ENCODE data around the gene PRDM16.

- TF ChIP-seq CTCF (IDR thresholded peaks at IDR 0.05; ENCODE audit: low read length): no peak
- TF ChIP-seq EZH2 (IDR thresholded peaks at IDR 0.05; ENCODE audit: borderline replicate concordance, low read length): no peak
These were observed 5.8 kb downstream of the PRDM16 start for GRCh38 chr1:3074800-3075199.

All from OCI-LY1 (cell line).